GM18870 (cell line): Measurements from ENCODE around the gene ASIC1.
"Not testable (repeated sequence)": the region's sequence is repeated elsewhere in the genome, so short reads cannot be mapped to it uniquely, and the experiment has no call there.

Experiments used
- ATAC-seq: cut with Tn5 transposase; IDR thresholded peaks from one replicate; pipeline ENCODE4 v1.9.1; 2021; ENCODE audit warnings: moderate library complexity; ENCODE audit not compliant: unreplicated experiment

The ASIC1 gene

DNA sequence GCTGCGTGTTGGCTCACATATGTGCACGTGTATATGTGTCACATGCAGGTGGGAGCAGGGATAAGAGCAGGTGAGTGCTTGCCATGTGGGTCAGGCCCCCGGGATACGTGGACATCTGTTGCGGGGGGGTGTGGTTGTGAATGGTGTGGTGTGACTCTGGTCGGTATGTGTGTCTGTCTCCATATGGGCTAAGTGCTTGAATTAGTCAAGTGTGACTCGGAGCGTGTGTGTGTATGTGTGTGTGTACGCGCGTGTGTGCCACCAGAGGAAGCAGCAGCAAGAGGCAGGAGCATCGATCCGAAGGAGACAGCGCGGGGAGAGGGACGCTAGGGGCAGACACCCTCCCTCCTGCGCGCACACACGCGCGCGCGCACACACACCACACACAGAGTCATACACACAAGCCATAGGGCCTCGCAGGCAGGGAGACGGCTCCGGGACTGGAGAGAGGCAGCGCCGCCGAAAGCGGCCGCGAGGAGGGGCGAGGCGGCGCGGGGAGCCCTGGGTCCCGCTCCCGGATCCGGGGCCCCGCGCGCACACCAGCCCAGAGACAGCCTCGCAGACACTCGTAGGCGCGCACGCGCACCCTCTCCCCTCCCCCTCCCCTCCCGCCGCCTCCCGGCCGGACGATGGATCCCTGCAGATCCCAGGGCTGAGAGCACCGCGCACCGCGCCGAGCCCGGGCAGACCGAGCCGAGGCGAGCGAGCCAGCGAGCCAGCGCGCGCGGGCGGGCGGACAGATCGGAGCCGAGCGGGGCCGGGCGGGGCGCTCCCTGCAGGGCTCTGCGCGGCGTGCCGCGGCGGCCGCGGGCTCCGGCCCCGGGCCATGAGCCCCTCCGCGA, at the start of gene ASIC1:
Gene ASIC1 (plus strand): TSS at position 597 of the 842 bp plus-strand sequence. CDS start 1,171 bp downstream, outside the sequence.
- ATAC-seq = no peak

DNA sequence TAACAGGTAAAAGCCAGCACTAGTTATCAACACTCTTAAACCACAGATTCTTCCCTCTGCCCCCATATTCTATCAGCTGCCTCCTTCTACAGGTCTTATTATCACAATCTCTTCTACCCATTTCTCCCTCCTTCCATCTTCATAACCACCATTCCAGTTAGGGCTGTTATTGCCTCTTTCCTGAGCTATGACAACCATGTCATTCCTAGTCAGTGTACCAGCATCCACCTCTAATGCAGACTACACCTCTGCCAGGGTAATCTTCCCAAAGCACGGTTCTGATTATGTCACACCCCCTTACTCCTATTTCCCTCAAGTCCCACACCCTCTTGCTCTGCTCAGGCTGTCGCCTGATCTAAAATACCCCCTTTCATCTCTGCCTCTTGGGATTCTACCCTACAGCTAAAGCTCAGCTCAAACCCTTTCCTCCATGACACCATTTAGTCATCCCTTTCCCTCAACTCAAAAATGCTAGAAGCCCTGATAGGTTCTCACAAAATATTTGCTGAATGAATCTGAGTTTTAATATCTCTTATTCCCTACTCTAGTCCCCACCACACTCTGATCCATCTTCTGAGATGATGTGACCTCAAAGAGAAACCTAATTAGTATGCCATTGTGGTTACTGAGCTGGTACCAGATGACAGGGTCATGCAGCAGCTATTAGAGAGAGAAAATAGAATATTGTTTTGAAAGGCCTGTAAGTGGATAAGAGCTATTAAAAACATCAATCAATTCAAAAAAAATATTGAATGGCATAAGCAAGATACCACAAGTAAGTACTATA, 43.8 kb upstream of the ASIC1 start:
- ATAC-seq = no peak

- no peak for ATAC-seq
Measured at GRCh38 chr12:50014342-50014741, 43.1 kb upstream of the ASIC1 start.

GRCh38 chr12:50016501-50017475, 40.6 kb upstream of the ASIC1 start:
- ATAC-seq = no peak

DNA sequence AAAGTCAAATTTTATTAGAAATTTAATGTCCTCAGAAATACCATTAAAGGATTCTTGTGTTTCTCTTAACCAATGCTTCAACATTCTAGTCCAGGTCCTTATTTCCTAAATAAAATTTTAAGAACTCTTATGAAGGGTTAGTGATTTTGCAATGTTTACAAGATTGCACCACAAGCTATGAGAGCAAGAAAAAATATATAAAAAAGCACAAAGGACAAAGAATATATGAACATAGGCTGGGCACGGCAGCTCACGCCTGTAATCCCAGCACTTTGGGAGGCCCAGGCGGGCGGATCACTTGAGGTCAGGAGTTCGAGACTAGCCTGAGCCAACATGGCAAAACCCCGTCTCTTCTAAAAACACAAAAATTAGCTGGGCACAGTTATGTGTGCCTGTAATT, 39.8 kb upstream of the ASIC1 start:
- no peak for ATAC-seq

DNA sequence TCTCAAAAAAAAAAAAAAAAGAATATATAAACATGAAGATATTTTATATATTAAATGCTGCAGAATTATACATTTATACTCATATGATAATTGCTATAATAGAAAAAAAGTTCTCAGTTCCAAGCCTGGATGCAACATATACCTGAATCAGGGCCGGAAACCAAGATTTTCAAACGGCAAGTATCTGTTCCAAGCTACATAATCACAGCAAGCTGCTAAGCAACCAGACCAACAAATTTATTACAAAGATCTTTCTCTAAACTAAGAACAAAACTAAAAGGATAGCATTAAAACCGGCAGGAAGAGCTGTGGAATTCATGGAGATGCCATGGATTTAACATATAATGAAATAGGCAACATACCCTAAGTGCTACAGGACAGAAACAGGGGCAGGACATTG, 39.2 kb upstream of the ASIC1 start:
- ATAC-seq = no peak

- ATAC-seq = no peak
Measured at GRCh38 chr12:50018968-50019367, 38.4 kb upstream of the ASIC1 start.

DNA sequence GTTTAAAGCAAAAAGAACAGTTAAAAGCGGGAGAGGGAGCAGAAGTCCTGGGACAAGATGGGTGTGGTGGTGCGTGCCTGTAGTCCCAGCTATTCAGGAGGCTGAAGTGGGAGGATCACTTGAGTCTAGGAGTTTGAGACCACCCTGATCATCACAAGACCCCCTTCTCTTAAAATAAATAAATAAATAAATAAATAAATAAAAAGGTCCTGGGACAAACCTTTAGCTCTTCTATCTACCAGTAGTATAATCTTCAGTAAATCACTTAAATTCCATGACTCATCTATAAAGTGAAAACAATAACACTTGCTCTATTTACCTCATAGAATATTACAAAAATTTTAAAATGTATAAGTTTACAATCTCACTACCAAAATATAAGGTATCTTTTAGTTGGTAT, 37.9 kb upstream of the ASIC1 start:
- ATAC-seq = no peak

GRCh38 chr12:50021031-50021430, 36.4 kb upstream of the ASIC1 start:
- no peak for ATAC-seq

DNA sequence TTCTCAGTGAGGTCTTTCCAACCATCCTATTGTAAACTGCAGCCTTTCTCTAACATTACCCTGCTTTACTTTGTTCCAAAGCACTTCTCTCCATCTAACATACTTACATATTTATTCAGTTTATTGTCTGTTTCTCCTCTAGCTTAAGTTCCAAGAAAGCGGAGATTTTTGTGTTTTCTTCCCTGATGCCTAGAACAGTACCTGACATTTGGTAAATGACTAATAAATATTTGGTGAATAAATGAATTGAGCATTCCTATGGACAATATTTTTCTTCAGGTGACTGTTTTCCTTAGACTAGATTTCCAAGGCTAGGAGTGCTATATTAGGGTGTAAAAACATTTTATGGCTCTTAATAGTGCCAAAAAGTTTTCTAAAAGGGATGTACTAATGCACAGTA, 34.5 kb upstream of the ASIC1 start:
- ATAC-seq = no peak

- ATAC-seq = no peak
Measured at GRCh38 chr12:50024227-50024626, 33.2 kb upstream of the ASIC1 start.

DNA sequence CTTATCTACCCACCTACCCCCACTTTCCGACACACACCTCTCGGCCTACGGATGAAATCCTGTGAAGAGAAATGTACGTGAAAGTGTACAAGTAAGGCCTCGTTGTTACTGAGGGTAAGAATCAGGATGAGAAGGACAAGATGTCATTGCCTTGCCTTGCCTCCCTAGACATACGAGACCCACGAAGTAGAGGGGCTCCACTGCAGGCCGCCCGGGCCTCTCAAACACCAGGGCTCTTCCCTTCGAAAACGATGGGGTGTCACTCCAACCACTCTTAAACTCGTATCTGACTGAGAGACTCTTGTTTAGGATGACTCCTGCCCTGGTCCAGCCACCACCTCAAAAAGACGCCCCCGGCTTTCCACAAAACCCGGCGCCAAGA, 32.6 kb upstream of the ASIC1 start:
- no peak for ATAC-seq

- peak; percentile 89 for ATAC-seq
Measured at GRCh38 chr12:50025187-50026059, 32.0 kb upstream of the ASIC1 start, which contains the start of gene RACGAP1. TSS of gene RACGAP1 (minus strand) at chr12:50025494. CDS start at chr12:50016715, 8,779 bp downstream.

DNA sequence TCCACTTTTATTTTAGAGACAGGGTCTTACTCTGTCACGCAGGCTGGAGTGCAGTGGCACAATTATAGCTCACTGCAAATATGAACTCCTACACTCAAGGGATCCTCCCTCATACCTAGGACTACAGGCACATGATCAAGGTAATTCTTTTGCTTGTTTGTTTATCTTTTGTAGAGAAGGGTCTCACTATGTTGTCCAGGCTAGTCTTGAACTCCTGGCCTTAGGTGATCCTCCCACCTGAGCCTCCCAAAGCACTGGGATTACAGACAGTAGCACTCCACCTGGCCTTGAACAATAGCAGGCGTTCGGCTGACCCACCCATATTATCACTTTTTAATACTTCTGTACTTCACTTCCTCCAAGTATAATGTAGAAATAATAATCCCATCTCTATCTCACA, 30.7 kb upstream of the ASIC1 start:
- no peak for ATAC-seq

DNA sequence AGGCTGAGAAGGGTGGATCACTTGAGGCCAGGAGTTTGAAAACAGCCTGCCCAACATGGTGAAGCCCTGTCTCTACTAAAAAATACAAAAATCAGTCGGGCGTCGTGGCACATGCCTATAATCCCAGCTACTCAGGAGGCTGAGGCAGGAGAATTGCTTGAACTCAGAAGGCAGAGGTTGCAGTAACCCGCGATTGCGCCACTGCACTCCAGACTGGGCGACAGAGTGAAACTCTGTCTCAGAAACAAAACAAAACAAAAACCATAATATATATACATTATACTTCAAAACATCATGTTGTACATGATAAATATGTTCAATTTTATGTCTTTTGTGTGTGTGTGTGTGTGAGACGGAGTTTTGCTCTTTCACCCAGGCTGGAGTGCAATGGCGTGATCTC, 26.9 kb upstream of the ASIC1 start:
- not testable (repeated sequence) for ATAC-seq

- ATAC-seq = no peak
Measured at GRCh38 chr12:50032515-50032853, 24.9 kb upstream of the ASIC1 start.

DNA sequence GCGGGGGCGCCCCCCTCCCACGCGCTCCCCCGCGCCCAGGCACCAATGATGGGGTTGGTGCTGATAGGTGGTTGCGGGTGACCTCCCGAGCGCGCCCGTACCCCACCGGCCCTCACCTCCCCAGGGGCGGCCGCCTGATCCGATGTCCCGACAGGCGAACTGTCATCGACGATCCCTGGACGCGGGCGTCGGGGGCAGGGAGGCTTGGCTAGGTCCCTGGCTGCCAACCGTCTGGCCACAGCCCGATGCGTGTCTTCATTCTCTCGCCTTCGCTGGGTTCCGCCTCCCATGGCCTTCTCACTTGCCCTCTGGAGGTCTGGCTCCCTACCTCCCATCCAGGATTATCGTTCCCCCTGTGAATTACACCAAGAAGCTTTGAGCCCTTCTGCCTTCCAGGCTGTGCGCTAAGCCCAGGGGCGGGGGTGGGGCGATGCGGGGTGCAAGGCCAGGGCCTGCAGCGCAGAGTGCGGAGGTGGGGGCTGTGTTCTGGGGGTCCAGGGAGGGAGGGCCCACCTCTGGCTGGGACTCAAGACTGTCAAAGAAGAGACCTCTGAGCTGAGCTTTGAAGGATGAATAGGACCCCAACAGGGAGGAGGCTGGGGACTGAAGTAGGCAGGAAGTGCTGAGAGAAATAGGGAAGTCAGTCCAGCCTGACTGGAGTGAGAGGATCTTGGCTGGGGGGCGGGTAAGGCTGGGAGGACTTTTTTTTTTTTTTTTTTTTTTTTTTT, 24.4 kb upstream of the ASIC1 start:
- ATAC-seq = no peak

- ATAC-seq = no peak
Measured at GRCh38 chr12:50038336-50038735, 19.1 kb upstream of the ASIC1 start.

GRCh38 chr12:50039151-50039835, 18.1 kb upstream of the ASIC1 start:
- ATAC-seq = no peak
